Activated T-helper 1 cell treated with anti-CD3 and anti-CD28 coated beads, Interleukin-2, amount 50 U/mL, for 16 hours (primary cell): ENCODE data around the gene TMEM9B.
A peak's percentile ranks its signal among the peaks of the same experiment; 100 is the strongest.
"Not testable (repeated sequence)": the region's sequence is repeated elsewhere in the genome, so short reads cannot be mapped to it uniquely, and the experiment has no call there.

Experiments
- DNase-seq, 2 donors: peaks; one replicate each; pipeline ENCODE4 v3.0.0-alpha.2; 2020; ENCODE audit warnings: low read depth in 1 of 2, low spot score in 1 of 2

TMEM9B gene

GRCh38 chr11:8964324-8965320, at the start of gene TMEM9B:
Gene TMEM9B, minus strand, starts transcription at chr11:8964442. Its CDS starts 129 bp downstream, at chr11:8964313.
- DNase-seq, result peak; percentile 55 to 67

- no peak for DNase-seq
Observed at GRCh38 chr11:9013373-9013772, 49.1 kb upstream of the TMEM9B start.

- DNase-seq, result not testable (repeated sequence)
Observed at GRCh38 chr11:9009538-9009937, 45.3 kb upstream of the TMEM9B start.

GRCh38 chr11:9008661-9009060, 44.4 kb upstream of the TMEM9B start:
- DNase-seq, result no peak

GRCh38 chr11:9008011-9008550, 43.8 kb upstream of the TMEM9B start:
- no peak for DNase-seq

- no peak for DNase-seq
Observed at GRCh38 chr11:9005087-9005486, 40.8 kb upstream of the TMEM9B start.

- DNase-seq, result peak in 1 of 2 donors; percentile 9
Observed at GRCh38 chr11:9004183-9004926, 40.1 kb upstream of the TMEM9B start.

GRCh38 chr11:9003573-9004182, 39.4 kb upstream of the TMEM9B start, which contains the start of gene NRIP3:
Gene NRIP3, minus strand, starts transcription at chr11:9004001. Its CDS starts 66 bp downstream, at chr11:9003935.
- peak; percentile 48 to 64 for DNase-seq

GRCh38 chr11:9002920-9003572, 38.8 kb upstream of the TMEM9B start:
- no peak for DNase-seq

- DNase-seq, result no peak
Observed at GRCh38 chr11:9001736-9002135, 37.5 kb upstream of the TMEM9B start.

- DNase-seq, result no peak
Observed at GRCh38 chr11:8998017-8998416, 33.8 kb upstream of the TMEM9B start.

- no peak for DNase-seq
Observed at GRCh38 chr11:8997451-8997850, 33.2 kb upstream of the TMEM9B start.

GRCh38 chr11:8989453-8989852, 25.2 kb upstream of the TMEM9B start:
- DNase-seq, result no peak

GRCh38 chr11:8988329-8989234, 24.3 kb upstream of the TMEM9B start:
- DNase-seq, result no peak

GRCh38 chr11:8987446-8987845, 23.2 kb upstream of the TMEM9B start:
- no peak for DNase-seq

GRCh38 chr11:8986772-8987171, 22.5 kb upstream of the TMEM9B start:
- DNase-seq, result not testable (repeated sequence)

GRCh38 chr11:8985462-8985861, 21.2 kb upstream of the TMEM9B start:
- DNase-seq, result no peak

- DNase-seq, result no peak
Observed at GRCh38 chr11:8983552-8983951, 19.3 kb upstream of the TMEM9B start.

GRCh38 chr11:8980485-8980884, 16.2 kb upstream of the TMEM9B start:
- no peak for DNase-seq

GRCh38 chr11:8979365-8979764, 15.1 kb upstream of the TMEM9B start:
- DNase-seq, result not testable (repeated sequence)
